SK-N-SH treated with all-trans-retinoic acid at 6 μM for 48 hours (cell line): ENCODE data around the gene RALA.

Experiments used
- ATAC-seq: fragments of 200-7000 bp; cut with Tn5 transposase; 3 replicates; pipeline ENCODE4 v1.9.1; 2020; ENCODE audit warnings: mild to moderate bottlenecking, moderate library complexity
- ARNTL ChIP-seq: fragments of 450-650 bp; formaldehyde crosslinking; IDR thresholded peaks from 2 replicates; pipeline ENCODE4 v1.5.0; 2020; ENCODE audit warnings: low read depth, mild to moderate bottlenecking, moderate library complexity, borderline replicate concordance
- BACH2 ChIP-seq: fragments of 250-450 bp; sonication (Bioruptor Pico); IDR thresholded peaks from 2 replicates; pipeline ENCODE4 v1.9.0; 2021; ENCODE audit warnings: mild to moderate bottlenecking, borderline replicate concordance
- CSDC2 ChIP-seq: fragments of 250-450 bp; sonication (Bioruptor Pico); IDR thresholded peaks from 2 replicates; pipeline ENCODE4 v1.5.0; 2020; ENCODE audit warnings: mild to moderate bottlenecking, moderate library complexity
- ESRRG ChIP-seq: fragments of 250-450 bp; sonication (Bioruptor Pico); IDR thresholded peaks from 2 replicates; pipeline ENCODE4 v1.6.1; 2021; ENCODE audit warnings: mild to moderate bottlenecking
- GLIS3 ChIP-seq: fragments of 250-450 bp; sonication (Bioruptor Pico); IDR thresholded peaks from 2 replicates; pipeline ENCODE4 v1.5.0; 2020; ENCODE audit warnings: mild to moderate bottlenecking, moderate library complexity
- ISL1 ChIP-seq: fragments of 250-450 bp; sonication (Bioruptor Pico); IDR thresholded peaks from 2 replicates; pipeline ENCODE4 v2.1.2; 2022; ENCODE audit warnings: mild to moderate bottlenecking, moderate library complexity
- OSR1 ChIP-seq: fragments of 250-450 bp; sonication (Bioruptor Pico); IDR thresholded peaks from 2 replicates; pipeline ENCODE4 v1.8.0; 2022; ENCODE audit warnings: moderate library complexity, mild to moderate bottlenecking, inconsistent platforms
- PPARA ChIP-seq: fragments of 250-450 bp; sonication (Bioruptor Pico); IDR thresholded peaks from 2 replicates; pipeline ENCODE4 v1.5.0; 2020; ENCODE audit warnings: mild to moderate bottlenecking, borderline replicate concordance
- SNAI2 ChIP-seq: fragments of 250-450 bp; sonication (Bioruptor Pico); IDR thresholded peaks from 2 replicates; pipeline ENCODE4 v1.5.0; 2020; ENCODE audit warnings: mild to moderate bottlenecking, moderate library complexity
- TCF4 ChIP-seq: fragments of 250-450 bp; sonication (Bioruptor Pico); IDR thresholded peaks from 2 replicates; pipeline ENCODE4 v1.8.0; 2021; ENCODE audit warnings: mild to moderate bottlenecking, moderate library complexity, borderline replicate concordance
- TSHZ2 ChIP-seq: fragments of 250-450 bp; sonication (Bioruptor Pico); IDR thresholded peaks from 2 replicates; pipeline ENCODE4 v1.5.0; 2020; ENCODE audit warnings: mild to moderate bottlenecking, moderate library complexity
- ZC3H10 ChIP-seq: fragments of 250-450 bp; sonication (Bioruptor Pico); IDR thresholded peaks from 2 replicates; pipeline ENCODE4 v1.5.1; 2021; ENCODE audit warnings: mild to moderate bottlenecking, moderate library complexity
- ZFP3 ChIP-seq: fragments of 250-450 bp; sonication (Bioruptor Pico); IDR thresholded peaks from 2 replicates; pipeline ENCODE4 v1.5.0; 2020; ENCODE audit warnings: mild to moderate bottlenecking, moderate library complexity
- ZNF70 ChIP-seq: fragments of 450-650 bp; formaldehyde crosslinking; IDR thresholded peaks from 2 replicates; pipeline ENCODE4 v1.5.0; 2020; ENCODE audit warnings: mild to moderate bottlenecking, moderate library complexity
- ZNF8 ChIP-seq: fragments of 450-650 bp; formaldehyde crosslinking; IDR thresholded peaks from 2 replicates; pipeline ENCODE4 v1.5.0; 2020; ENCODE audit warnings: mild to moderate bottlenecking, moderate library complexity
- TF ChIP-seq, protein P1 (sequence below): fragments of 250-450 bp; sonication (Bioruptor Pico); IDR thresholded peaks from 2 replicates; pipeline ENCODE4 v1.8.0; 2021; ENCODE audit warnings: low read depth, mild to moderate bottlenecking, moderate library complexity, borderline replicate concordance
- TF ChIP-seq, protein P2 (sequence below): fragments of 250-450 bp; sonication (Bioruptor Pico); IDR thresholded peaks from 2 replicates; pipeline ENCODE4 v1.5.1; 2021; ENCODE audit warnings: mild to moderate bottlenecking, moderate library complexity
- TF ChIP-seq, protein P3 (sequence below): fragments of 250-450 bp; sonication (Bioruptor Pico); IDR thresholded peaks from 2 replicates; pipeline ENCODE4 v1.5.1; 2020; ENCODE audit warnings: low read depth, mild to moderate bottlenecking, moderate library complexity

Gene RALA

DNA sequence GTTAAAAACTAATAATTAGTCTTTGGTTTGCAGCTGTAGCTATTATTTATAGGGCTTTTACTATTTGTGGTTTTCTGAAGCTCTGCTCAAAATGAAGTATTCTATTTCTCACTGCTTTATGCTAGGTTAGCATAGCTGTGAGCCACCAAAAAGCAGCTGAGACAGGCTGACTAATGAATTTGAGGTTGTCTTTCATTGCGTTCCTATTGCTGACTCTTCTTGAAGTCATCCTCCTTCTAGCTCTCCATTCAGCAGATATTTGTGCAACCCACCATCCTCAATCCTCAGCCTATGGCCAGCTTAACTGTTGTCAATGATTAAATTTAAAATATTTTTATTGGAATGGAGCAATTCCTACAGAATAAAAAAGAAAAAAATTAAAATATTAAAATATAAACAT lies 2.1 kb upstream of the RALA start (continued):
- TF ChIP-seq ZC3H10 (CRISPR knock-in tag) (no peak), ZNF8 (CRISPR knock-in tag) (no peak), TCF4 (CRISPR knock-in tag) (no peak), ISL1 (CRISPR knock-in tag) (no peak), CSDC2 (no peak), ARNTL (CRISPR knock-in tag) (no peak), PPARA (no peak)
- TF ChIP-seq, protein P1, sequence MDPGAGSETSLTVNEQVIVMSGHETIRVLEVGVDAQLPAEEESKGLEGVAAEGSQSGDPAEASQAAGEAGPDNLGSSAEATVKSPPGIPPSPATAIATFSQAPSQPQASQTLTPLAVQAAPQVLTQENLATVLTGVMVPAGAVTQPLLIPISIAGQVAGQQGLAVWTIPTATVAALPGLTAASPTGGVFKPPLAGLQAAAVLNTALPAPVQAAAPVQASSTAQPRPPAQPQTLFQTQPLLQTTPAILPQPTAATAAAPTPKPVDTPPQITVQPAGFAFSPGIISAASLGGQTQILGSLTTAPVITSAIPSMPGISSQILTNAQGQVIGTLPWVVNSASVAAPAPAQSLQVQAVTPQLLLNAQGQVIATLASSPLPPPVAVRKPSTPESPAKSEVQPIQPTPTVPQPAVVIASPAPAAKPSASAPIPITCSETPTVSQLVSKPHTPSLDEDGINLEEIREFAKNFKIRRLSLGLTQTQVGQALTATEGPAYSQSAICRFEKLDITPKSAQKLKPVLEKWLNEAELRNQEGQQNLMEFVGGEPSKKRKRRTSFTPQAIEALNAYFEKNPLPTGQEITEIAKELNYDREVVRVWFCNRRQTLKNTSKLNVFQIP (CRISPR knock-in tag) = no peak

GRCh38 chr7:39621784-39622411 lies 1.5 kb upstream of the RALA start:
- no peak for ATAC-seq
- no peak for TF ChIP-seq CSDC2
- no peak for TF ChIP-seq BACH2
- TF ChIP-seq, protein P1 (CRISPR knock-in tag) = no peak
- no peak for TF ChIP-seq PPARA
- no peak for TF ChIP-seq ISL1 (CRISPR knock-in tag)
- no peak for TF ChIP-seq ESRRG (CRISPR knock-in tag)

DNA sequence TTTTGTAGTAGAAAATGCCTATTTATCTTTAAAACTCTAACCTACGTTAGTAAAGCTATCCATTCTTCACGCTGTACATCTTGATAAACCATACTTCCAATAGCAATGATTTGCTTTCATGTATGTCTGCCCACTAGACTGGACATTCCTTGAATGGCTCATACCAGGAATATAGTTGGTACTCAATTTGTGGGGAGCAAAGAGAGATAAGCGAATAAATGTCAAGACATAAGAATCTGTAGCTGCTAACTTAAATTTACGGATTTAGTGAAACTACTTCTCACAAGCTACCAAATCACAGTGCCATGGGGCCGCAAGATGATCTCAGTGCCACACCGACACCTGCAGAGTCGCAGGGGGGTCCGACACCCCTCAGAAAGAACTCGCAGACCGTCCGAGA lies 763 bp upstream of the RALA start:
- TF ChIP-seq BACH2 (no peak), ZC3H10 (CRISPR knock-in tag) (no peak), OSR1 (CRISPR knock-in tag) (no peak), CSDC2 (no peak), ZNF8 (CRISPR knock-in tag) (no peak), ARNTL (CRISPR knock-in tag) (no peak), ZFP3 (CRISPR knock-in tag) (no peak), GLIS3 (CRISPR knock-in tag) (no peak), TCF4 (CRISPR knock-in tag) (no peak), ESRRG (CRISPR knock-in tag) (no peak), ISL1 (CRISPR knock-in tag) (no peak), ZNF70 (CRISPR knock-in tag) (no peak), TSHZ2 (CRISPR knock-in tag) (no peak), SNAI2 (CRISPR knock-in tag) (no peak)
- TF ChIP-seq, protein P2, sequence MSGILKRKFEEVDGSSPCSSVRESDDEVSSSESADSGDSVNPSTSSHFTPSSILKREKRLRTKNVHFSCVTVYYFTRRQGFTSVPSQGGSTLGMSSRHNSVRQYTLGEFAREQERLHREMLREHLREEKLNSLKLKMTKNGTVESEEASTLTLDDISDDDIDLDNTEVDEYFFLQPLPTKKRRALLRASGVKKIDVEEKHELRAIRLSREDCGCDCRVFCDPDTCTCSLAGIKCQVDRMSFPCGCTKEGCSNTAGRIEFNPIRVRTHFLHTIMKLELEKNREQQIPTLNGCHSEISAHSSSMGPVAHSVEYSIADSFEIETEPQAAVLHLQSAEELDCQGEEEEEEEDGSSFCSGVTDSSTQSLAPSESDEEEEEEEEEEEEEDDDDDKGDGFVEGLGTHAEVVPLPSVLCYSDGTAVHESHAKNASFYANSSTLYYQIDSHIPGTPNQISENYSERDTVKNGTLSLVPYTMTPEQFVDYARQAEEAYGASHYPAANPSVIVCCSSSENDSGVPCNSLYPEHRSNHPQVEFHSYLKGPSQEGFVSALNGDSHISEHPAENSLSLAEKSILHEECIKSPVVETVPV (CRISPR knock-in tag) = no peak
- TF ChIP-seq, protein P3, sequence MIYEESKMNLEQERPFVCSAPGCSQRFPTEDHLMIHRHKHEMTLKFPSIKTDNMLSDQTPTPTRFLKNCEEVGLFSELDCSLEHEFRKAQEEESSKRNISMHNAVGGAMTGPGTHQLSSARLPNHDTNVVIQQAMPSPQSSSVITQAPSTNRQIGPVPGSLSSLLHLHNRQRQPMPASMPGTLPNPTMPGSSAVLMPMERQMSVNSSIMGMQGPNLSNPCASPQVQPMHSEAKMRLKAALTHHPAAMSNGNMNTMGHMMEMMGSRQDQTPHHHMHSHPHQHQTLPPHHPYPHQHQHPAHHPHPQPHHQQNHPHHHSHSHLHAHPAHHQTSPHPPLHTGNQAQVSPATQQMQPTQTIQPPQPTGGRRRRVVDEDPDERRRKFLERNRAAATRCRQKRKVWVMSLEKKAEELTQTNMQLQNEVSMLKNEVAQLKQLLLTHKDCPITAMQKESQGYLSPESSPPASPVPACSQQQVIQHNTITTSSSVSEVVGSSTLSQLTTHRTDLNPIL = no peak
- TF ChIP-seq, all 23 proteins: peak for 0
- ATAC-seq = no peak
